Measurements from ENCODE around the gene PCGF6.
A peak's percentile ranks its signal among the peaks of the same experiment; 100 is the strongest.
"Not testable (repeated sequence)": the region's sequence is repeated elsewhere in the genome, so short reads cannot be mapped to it uniquely, and the experiment has no call there.

The PCGF6 gene

GRCh38 chr10:103355906-103356599 is 5.1 kb upstream of the PCGF6 start:
- no peak for DNase-seq (ENCODE audit: low read depth)
- TF ChIP-seq, protein P1, sequence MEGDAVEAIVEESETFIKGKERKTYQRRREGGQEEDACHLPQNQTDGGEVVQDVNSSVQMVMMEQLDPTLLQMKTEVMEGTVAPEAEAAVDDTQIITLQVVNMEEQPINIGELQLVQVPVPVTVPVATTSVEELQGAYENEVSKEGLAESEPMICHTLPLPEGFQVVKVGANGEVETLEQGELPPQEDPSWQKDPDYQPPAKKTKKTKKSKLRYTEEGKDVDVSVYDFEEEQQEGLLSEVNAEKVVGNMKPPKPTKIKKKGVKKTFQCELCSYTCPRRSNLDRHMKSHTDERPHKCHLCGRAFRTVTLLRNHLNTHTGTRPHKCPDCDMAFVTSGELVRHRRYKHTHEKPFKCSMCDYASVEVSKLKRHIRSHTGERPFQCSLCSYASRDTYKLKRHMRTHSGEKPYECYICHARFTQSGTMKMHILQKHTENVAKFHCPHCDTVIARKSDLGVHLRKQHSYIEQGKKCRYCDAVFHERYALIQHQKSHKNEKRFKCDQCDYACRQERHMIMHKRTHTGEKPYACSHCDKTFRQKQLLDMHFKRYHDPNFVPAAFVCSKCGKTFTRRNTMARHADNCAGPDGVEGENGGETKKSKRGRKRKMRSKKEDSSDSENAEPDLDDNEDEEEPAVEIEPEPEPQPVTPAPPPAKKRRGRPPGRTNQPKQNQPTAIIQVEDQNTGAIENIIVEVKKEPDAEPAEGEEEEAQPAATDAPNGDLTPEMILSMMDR (conservative IDR thresholded peaks at IDR 0.05; ENCODE audit: control insufficient read depth, insufficient read depth, low read depth, low read length), result no peak
- H3K4me3 ChIP-seq (ENCODE audit: control insufficient read depth, low read depth, low read length), result no peak overlapping the region

DNA sequence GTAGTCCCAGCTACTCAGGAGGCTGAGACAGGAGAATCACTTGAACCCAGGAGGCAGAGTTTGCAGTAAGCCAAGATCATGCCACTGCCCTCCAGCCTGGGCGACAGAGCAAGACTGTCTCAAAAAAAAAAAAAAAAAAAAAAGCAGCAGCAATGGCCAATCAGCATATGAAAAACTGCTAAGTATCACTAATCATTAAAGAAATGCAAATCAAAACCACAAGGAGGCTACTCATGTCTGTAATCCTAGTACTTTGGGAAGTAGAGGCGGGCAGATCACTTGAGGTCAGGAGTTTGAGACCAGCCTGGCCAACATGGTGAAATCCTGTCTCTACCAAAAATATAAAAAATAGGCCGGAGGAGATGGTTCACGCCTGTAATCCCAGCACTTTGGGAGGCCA is 3.6 kb upstream of the PCGF6 start:
- DNase-seq (ENCODE audit: low read depth), result not testable (repeated sequence)

DNA sequence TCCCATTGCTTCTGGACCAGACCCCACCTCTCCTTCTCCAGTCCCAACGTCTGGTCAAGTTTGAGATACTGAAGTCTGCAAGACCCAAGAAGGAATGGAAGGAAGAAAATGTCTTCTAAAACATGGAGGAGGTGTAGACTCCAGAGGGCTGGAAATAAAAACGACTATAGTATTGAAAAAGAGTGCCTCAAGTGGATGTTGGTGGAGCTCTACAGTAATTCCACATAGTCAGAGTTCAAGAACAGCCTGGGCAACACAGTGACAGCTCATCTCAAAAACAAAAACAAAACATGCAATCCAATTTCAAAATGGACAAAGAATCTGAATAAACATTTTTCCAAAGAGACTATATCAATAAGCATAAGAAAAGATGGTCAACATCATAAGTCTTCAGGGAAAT is 2.3 kb upstream of the PCGF6 start:
- no peak for DNase-seq (ENCODE audit: low read depth)
- TF ChIP-seq, protein P1 (conservative IDR thresholded peaks at IDR 0.05; ENCODE audit: control insufficient read depth, insufficient read depth, low read depth, low read length), result no peak

More for the DNA sequence above, 3.6 kb upstream of the PCGF6 start:
- not testable (repeated sequence) for H3K4me3 ChIP-seq (ENCODE audit: control insufficient read depth, low read depth, low read length)

DNA sequence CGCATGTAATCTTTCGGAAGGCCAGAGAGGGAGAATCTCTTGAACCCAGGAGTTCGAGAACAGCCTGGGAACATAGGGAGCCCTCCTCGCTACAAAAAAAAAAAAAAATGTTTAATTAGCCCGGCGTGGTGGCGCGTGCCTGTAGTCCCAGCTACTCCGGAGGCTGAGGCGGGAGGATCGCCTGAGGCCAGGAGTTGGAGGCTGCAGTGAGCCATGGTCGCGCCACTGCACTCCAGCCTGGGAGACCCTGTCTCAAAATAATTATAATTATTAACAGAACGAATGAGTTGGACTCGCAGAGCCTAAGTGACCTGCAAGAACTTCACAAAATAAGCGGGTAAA is 794 bp downstream of the PCGF6 start:
- TF ChIP-seq, protein P1 (conservative IDR thresholded peaks at IDR 0.05; ENCODE audit: control insufficient read depth, insufficient read depth, low read depth, low read length), result no peak
- no peak for DNase-seq (ENCODE audit: low read depth)
- peak overlapping the region; percentile 69 for H3K4me3 ChIP-seq (ENCODE audit: control insufficient read depth, low read depth, low read length)

More for the DNA sequence above, 2.3 kb upstream of the PCGF6 start:
- H3K4me3 ChIP-seq (ENCODE audit: control insufficient read depth, low read depth, low read length), result no peak overlapping the region

GRCh38 chr10:103336370-103336769 is 14.6 kb downstream of the PCGF6 start:
- H3K4me3 ChIP-seq (ENCODE audit: control insufficient read depth, low read depth, low read length), result no peak overlapping the region
- no peak for DNase-seq (ENCODE audit: low read depth)
- TF ChIP-seq, protein P1 (conservative IDR thresholded peaks at IDR 0.05; ENCODE audit: control insufficient read depth, insufficient read depth, low read depth, low read length), result no peak

DNA sequence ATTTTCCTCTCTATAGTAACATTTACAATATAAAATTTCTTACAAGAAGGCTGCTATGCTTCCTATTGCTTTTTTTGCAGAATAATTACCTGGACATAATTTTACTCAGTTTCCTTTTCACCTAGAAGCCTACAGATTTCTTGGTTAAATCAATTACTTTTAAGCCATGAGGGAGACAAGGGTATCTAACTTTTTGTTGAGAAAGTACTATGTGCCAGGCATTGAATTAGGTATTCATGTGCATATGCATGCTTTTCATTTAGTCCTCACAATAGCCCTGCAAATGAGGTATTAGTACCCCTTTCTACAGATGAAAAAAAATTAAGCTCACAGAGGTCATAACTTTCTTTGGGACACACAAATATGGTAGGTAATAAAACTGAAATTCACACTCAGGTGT is 16.4 kb downstream of the PCGF6 start:
- TF ChIP-seq, protein P1 (conservative IDR thresholded peaks at IDR 0.05; ENCODE audit: control insufficient read depth, insufficient read depth, low read depth, low read length), result no peak
- no peak overlapping the region for H3K4me3 ChIP-seq (ENCODE audit: control insufficient read depth, low read depth, low read length)
- no peak for DNase-seq (ENCODE audit: low read depth)

- TF ChIP-seq, protein P1 (conservative IDR thresholded peaks at IDR 0.05; ENCODE audit: control insufficient read depth, insufficient read depth, low read depth, low read length), result peak; percentile 63
- no peak overlapping the region for H3K4me3 ChIP-seq (ENCODE audit: control insufficient read depth, low read depth, low read length)
- peak; percentile 42 for DNase-seq (ENCODE audit: low read depth)
These were observed 16.9 kb downstream of the PCGF6 start for GRCh38 chr10:103333934-103334520.

Data from fibroblast of mammary gland (primary cell).